HS-27A (cell line): Measurements from ENCODE around the gene ADAT3.
A peak's percentile ranks its signal among the peaks of the same experiment; 100 is the strongest.

Experiments used
- DNase-seq: peaks from one replicate; pipeline ENCODE4 v3.0.0-alpha.2; 2012; ENCODE audit warnings: low read depth, missing footprints

ADAT3 gene

DNA sequence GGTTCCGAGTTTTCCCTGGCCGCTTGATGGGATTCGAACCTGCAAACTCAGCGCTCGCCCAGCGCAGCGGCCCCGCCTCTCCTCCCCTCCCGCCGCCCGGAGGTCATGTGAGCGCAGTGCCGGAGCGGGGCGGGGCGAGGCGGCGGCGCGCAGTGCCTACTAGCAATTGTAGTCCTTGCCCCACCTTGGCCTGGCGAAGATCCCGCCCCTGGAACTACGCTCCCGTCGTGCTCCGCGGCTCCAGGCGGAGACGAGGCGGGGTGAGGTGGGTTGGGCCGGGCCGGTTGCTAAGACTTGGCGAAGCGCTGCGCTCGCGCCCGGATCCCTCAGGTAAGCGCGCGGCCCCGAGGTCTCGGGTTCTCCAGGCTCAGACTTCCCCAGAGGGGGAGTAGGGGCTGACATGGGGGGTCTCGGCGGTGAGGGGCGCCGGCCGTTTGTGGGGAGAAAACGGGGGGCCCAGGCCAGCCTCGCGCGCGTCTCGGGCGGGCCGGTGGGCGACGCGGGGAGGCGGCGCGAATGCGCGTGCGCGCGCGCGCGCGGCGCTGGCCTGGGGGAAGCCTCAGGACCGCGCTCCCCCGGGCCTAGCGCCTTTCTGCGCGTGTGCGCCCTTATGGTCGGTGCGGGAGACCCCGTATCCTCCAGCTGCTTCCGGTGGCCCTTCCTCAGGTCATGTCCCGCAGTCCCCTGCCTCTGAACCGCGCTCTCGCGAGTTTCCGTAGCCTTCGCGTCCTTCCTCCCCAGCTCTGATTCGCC lies at the start of gene ADAT3, which contains the start of gene SCAMP4:
TSS of gene ADAT3 (plus strand) at position 290 of the 753 bp plus-strand sequence. CDS start 6,649 bp downstream, outside the sequence.
TSS of gene SCAMP4 (plus strand) at position 290 of the 753 bp plus-strand sequence. CDS start 9,621 bp downstream, outside the sequence.
- DNase-seq = peak; percentile 86

DNA sequence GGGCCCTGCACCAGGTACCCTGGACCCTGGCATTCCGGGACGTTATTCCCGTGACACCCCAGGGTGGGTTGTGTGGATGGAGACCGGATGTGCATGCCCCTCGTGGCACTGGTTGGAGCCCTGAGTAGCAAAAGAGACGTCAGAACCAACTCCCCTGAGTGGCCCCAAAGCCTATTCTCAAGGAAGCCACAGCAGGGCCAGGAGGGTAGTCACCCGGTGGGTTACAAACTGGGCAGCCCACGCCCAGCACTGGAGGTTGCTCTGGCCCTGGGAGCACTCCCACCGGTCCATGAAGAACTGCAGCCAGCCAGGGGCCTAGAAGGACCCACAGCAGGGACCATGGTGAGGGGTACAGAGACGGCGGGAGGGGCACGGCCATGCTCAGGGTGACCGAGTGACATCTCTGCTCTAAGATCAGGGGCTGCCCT lies 49.4 kb upstream of the ADAT3 start:
- DNase-seq = no peak

DNA sequence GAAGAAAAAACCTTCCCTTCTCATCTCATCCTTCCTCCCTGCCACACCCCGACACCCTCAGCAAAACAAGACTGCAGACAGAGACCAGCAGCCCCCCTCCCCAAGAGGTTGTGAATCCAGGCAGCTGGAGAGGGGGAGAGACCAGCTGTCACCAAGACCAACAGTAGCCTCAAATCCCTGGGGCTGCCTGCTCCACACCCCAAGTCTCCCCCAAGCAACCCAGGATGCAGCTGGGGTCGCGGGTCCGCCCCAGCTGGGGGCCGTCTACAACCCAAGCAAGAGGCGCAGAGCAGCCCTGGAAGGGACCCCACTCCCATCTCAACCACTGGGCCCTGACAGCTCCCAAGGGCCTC lies 48.9 kb upstream of the ADAT3 start:
- no peak for DNase-seq

DNA sequence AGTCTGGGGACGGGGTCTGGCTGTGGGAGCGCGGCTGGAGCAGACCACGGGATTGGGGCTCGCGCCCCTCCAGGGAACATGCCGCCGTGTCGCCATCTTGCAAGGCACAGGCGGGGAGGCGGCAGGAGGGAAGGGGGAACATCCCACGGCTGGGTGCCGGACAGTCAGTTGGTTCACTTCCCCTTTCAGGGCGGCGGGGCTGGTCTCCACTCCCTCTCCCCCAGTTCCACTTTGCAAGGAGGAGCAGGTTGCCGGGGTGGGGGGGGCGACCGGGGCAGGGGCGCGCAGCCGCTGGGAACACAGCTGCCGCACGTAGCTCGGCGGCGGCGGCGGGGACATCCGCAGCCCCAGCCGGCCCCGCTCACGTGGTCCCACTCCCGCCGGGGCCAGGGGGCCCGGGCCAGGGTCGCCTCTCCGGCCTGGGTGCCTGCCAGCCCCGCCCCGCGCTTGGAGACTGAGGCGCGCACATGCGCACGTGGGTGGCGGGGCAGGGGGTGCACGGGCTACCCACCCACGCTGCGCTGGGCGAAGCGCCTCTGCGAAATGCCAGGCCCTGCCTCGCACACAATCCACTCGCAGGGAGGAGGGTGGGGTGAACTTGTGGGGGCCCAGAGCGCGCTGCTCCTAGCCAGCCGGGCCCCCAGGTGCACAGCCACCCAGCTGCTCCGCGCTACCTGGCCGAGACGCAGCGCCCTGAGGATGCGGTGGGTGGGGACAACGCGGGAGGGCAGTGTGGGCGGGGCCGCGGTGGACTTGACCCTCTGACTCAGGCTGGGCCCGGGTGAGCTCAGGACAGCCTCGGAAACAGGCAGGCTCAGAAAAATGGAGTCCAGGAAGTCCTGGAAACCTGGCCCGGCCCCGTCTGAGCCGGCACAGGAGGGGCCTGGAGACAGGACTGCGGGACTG lies 48.2 kb upstream of the ADAT3 start:
- DNase-seq = no peak

DNA sequence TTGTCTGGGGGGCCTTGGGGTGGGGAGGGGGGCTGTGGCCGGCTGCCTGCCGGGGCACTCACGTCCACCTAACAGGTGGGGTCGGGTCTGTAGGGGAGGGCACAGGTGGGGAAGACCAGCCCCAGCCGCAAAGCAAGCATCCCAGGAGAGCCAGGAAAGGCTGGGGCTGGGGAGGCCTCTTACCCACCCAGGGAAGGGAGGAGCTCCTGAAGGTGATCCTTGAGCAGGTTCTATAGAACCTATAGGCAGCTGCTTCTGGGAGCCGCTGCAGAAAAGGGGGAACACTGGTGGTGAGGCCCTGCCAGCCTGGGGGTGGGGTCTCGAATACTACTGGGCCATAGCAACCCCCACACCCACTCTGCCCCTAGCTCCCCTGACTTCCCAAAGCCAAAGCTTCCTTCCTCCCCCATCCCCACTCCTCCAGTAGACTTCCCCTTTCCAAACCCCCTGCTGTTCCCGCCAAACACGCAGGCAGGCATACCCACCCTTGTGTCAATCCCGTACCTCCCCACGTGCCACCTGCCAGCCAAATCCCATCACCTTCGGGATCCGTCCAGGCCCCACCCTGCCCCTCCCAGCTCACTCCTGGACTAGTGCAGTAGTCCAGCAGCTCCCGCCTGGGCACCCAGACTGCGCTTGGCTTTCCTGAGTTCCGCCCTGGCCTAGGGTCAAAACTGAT lies 47.4 kb upstream of the ADAT3 start:
- no peak for DNase-seq

DNA sequence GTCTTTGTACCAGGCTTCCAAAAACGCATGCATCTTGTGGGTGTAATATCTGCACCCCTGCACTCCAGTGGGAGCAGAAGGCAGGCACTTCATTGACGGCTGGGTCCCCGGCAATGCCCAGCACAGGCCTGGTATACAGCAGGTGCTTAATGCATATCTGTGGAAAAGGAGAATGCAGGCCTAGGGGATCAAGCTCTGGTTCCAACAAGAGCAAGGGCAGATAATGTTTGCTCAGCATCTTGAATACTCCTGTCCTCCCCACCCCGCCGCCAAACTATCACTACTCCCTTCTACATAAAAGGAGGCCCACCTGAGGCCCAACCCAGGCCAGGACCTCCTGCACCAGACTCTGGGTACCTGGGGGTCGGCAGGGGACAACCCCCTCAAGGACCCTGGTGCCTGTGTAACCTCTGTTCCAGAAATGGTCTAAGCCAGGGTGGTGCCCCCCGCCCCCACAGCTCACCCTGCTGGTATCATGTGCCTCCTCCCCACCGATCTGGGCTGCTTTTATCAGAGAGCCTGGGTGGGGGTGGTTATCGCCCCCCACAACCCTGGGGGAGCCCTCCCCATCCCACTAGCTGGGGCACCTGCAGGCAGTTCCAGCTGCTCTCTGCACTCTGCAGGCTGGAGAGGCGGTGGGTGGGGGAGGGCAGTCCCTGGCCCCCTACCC lies 46.7 kb upstream of the ADAT3 start:
- no peak for DNase-seq

DNA sequence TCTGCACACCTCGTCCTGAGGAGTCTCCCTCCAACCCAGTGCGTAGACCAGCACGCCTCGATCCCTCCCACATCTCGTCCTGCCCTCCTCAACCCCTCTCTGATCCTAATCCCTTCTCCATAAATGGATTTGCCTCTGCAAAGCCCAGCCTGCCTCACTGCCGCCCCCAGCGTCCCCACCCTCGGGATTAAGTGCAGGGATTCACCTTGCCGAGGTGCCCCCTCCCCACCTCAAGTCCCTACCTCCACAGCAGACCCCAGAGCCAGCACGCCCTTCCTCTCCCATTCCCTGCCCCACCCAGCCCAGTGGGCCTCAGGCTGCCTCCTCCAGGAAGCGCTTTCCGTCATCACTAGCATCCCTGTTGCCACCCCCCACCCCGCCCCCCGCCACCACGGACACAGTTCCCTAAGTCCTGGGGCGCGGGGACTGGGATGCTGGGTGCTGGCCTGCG lies 45.8 kb upstream of the ADAT3 start:
- no peak for DNase-seq

DNA sequence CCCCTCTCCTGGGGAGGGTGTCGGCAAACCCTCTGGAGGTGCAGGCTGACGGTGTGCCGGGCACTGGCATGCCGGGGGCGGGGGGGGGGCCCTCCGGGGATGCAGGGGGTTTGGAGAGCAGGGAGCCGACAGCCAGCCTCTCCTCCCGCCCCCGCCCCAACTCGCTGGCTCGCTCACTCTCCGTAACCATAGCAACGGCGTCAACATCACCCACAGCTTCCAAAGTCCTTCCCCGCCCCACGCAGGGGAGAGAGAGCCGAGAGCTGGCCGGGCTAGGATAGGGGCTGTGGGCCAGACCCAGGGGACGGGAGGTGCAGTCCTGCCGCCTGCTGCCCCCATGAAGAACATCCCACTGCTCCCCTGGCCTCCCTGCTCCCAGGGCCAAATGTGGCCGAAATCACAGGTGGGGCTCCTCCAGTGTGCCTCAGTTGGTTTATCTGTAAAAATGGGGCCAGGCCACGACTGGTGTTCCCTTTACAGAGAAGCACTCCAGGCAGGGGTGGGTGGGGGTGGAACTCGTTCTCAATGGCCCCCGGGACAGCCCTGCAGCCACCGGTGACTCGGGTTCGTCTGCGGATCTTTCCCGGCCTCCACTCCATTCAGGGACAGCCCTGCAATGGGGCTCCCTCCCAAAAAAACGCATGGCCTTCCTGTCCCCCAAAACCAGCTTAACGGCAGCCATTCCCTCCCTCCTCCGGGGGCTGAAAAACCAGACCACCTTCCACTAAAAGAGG lies 45.0 kb upstream of the ADAT3 start:
- no peak for DNase-seq

DNA sequence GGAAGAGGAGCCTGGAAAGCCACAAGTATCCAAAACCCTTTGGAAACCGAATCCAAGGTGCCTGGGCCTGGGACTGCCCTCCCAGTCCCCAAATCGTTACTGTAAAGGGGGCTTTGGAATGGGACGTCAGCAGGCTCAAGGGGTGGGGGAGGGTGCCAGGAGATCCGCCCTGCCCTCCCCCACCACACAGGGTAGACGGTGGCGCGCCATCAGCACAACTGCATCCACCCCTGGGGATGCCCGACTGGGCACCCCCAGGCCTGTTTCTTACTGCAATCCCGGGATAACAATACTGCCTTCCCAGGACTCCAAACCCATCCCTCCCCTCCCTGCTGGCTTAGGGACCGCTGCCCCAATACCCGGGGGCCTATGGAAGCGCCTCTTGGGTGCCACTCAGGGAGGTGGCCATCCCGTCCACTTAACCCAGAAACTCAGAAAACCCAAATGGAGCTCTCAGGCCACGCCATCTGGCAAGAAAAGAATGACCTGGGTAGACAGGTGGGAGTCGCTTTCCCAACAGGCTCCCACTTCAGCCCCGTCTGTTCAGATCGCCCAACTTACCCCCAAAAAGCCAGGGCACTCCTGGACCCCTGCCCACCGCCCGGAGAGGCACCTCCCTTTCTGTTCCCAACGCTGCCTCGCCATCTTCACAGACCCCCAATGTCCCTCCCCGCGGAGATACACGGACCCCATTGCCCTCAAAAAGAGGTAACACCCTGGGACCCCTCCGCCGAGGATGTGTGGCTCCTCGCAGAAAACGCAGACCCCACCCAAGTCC lies 44.2 kb upstream of the ADAT3 start:
- DNase-seq = no peak

DNA sequence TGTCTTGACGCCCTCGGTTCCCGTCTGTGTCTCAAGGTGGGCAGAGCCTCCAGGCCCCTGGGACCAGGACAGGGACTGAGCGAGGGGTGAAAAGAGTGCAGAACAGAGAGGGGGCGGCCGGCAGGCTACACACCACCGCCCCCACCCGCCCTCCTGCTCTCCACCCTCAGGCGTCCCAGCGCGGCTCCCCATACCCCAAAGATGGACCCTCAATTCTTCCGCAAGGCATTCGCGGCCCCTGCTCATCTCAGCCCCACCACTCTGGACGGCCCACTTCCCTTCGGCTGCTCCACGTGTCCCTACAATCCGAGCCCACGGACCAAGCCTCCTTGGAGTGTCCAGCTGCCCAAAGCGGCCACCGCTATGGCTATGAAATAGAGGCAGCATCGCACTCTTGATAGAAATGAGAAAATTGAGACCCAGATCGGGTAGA lies 43.6 kb upstream of the ADAT3 start:
- DNase-seq = no peak

DNA sequence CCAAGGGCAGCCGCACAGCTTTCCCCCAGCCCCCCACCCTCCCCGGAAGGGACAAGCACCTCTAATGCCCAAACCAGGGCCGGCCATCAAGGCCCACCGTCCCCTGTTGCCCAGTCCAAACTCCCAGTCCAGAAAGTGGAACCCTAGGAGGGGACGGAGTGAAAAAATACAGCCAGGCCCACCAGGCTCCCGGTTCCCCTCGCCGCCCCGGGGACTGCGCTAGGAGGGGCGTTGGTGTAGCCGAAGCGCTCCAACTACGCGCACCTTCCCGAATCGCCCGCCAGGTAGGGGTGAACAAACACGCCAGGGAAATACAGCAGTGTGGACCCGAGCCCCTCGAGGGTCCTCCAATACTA lies 43.2 kb upstream of the ADAT3 start:
- no peak for DNase-seq

DNA sequence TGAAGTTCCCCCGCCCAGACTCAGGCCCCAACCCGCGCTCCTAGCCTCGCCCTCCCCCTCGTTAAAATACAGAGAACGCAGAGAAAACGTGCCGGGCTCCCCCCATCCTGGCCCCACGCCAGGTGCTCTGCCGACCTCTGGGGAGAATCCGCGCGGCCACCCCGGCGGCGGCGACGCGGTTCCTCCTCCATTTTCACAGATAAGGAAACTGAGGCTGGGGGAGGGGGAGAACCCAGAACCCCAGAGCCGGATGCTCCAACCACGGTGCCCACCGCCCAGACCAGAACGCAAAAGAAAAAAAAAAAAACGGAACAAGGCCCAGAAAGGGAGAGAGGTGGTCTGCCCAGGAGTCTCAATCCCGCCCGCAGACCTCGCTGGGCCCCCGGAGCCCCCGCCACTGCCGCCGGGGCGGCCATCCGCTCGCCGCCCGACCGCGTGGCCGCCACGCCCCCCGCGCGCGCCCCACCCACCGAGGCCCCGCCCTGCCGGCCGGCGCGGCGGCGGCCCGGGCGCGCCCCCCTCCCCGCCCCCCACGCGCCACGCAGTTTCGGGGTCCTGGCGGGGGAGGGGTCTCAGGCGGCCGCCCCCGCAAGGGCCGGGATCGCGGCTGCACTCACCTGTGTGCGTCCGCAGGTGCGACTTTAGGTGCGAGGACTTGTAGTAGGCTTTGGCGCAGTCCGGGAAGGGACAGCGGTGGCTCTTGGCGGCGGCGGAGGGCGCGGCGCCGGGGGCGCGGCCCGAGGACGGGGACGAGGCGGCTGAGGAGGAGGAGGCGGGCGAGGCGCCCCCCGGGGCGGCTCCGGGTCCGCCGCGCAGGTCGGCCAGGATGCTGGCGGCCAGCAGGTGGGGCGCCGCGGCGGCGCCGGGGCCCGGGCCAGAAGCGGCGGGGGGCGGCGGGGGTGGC lies 42.5 kb upstream of the ADAT3 start:
- DNase-seq = no peak

DNA sequence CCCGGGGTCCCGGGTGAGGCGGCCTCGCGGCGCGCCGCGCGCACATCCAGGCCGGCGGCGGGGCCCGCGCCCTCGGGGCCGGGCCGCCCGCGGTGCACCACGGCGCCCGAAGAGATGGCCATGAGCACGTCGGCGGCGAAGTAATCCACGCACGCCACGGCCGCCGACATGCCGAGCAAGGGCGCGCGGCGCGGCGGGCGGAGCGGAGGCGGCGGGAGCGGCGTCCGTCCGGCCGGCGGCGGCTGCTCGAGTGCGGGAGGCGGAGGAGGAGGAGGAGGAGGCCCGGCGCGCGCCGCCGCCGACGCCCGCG lies 41.9 kb upstream of the ADAT3 start, which contains the start of gene KLF16:
TSS of gene KLF16 (minus strand) at position 252 of the 310 bp plus-strand sequence. CDS start at position 170, 82 bp downstream.
- DNase-seq = no peak

DNA sequence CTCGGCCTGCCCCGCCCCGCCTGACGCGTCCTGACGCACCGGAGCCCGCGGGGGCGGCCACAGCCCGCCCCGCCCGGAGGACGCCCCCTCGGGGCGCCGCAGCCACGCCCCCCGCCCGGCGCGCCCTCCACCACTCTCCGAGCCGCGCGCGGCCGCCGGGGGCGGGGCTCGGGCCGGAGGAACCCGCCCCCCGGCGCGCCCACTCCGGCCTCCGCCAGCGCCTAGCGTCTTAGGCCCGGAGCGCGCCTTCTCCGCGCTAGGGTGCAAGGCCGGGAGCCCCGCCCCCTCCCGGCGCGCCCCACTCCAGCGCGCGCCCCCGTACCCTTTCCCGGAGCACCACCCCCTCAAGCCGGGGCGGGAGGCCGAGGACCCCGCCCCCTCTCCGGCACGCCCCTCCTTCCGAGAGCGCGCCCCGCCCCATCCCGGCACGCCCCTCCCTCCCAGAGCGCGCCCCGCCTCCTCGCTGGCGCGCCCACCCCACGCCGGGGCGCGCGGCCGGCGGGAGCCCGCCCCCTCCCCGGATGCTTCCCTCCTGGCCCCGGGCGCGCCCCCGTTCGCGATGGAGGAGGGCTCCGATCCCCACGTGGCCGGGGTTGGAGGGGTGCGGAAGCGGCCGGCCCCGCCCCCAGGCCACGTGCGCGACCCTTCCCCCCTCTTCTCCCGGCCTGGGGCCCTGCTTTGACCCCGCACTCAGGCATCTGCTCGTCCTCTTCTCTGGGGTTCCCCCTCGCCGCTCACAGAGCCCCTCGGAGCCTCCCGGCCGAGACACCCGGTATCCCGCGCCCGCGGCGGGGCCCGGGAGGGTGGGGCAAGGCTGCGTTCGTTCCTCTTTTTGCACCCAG lies 41.3 kb upstream of the ADAT3 start:
- peak; percentile 55 for DNase-seq

DNA sequence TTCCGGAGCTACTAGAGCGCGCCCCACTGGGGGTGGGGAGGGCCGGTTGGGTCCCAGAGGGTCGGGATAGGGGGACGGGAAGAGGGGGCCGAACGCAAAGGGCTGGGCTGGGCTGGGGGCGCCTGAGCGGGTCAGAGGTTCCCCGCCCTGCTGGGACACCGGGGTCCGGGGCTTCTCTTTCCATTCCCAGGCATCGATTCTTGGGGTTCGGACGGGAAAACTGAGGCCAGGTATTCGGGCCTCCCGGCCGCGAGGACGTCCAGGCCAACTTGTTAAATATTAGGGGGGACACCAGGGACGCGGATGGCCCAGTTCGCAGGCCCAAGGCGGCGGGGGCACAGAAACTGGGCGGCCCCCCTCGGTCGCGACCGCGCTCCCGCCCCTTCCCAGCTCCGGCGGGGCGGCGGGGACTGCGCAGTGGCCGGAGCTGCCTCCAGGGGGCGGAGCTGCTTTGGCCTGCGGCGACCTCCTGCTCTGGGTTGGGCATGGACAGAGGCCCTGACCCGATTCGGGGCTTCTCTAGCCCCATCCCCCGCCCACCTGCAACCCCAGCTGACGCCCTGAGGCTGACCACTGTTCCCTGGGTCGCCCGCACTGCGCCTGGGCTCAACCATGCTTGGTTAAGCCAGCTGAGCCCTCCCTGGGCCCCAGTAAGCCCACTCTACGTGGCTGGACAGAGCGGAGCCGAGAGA lies 40.6 kb upstream of the ADAT3 start:
- DNase-seq = no peak

DNA sequence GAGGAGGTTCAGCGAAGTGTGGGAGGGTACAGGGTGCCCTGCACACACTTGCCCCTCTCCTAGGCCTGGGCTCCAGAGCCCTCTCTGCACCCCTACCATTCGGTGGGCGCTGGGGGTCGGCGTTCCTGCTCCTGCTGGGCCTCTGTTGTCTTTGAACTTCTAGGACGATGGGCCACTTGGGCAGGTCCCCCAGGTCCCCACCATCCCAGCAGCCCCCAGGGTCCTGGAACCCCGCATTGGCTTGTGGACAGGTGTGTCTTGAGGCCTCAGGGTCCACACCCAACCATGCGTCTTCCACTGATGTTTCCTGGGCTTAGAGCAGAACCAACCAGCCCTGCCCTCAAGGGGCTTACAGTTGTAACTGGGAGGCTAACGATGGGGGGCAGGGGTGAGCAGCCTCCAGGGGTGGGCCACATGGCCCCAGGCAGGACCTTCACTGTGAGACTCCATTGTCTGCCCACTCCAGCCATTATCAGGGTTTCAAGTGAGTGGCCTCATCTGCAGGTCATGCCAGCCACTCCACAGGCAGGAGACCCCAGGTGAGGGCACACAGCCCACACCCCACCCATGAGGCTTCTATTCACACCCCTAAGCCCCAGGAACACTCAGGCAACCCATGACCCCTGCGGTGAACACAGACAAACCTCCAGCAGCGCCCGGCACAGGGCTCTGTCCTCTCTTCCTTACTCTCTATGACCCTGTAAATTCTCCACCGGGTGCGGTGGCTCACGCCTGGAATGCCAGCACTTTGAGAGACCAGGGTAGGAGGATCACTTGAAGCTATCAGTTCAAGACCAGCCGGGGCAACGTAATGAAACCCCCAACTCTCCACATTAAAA lies 39.8 kb upstream of the ADAT3 start:
- DNase-seq = no peak
